Upper lobe of left lung (tissue), 4 donors: Measurements from ENCODE around the gene FNTB.

Source experiments
- CTCF ChIP-seq, 6 experiments: fragments of 450-650 bp in 4 of 6; fragments of 200-600 bp in 2 of 6; sonication (generic) in 2 of 6; IDR thresholded peaks; one replicate each; pipeline ENCODE4 v1.5.1; 2016 to 2019; ENCODE audit warnings: antibody characterized with exemption in 6 of 6
- POLR2A ChIP-seq, 4 donors: fragments of 450-650 bp; IDR thresholded peaks; one replicate each; pipeline ENCODE4 v1.5.1; 2016 to 2017; ENCODE audit warnings: antibody characterized with exemption in 4 of 4, mild to moderate bottlenecking in 2 of 4
- POLR2AphosphoS5 ChIP-seq, 2 donors: sonication (generic); formaldehyde crosslinking; IDR thresholded peaks; one replicate each; pipeline ENCODE4 v1.5.1; 2017; ENCODE audit warnings: antibody characterized with exemption in 2 of 2

GRCh38 chr14:65098586-65098985 is 111.9 kb downstream of the FNTB start:
- TF ChIP-seq CTCF (IDR thresholded peaks at IDR 0.05) (no peak), POLR2A (IDR thresholded peaks at IDR 0.05) (no peak), POLR2AphosphoS5 (IDR thresholded peaks at IDR 0.05) (no peak)
